Duodenal mucosa (tissue), 2 donors: ENCODE measurements around the gene NCEH1.

ENCODE experiments used
- H3K27ac ChIP-seq: one replicate; pipeline ENCODE4 v1.7.0; 2013; ENCODE audit warnings: low read depth, low read length
- H3K27me3 ChIP-seq, 2 donors: one replicate each; pipeline ENCODE4 v1.7.0; 2013; ENCODE audit warnings: low read length in 2 of 2, control low read depth in 1 of 2; ENCODE audit not compliant: insufficient read depth in 2 of 2, control insufficient read depth in 1 of 2
- H3K36me3 ChIP-seq, 2 donors: one replicate each; pipeline ENCODE4 v1.7.0; 2013; ENCODE audit warnings: low read length in 2 of 2, control low read depth in 1 of 2; ENCODE audit not compliant: insufficient read depth in 2 of 2, control insufficient read depth in 1 of 2
- H3K4me1 ChIP-seq, 2 donors: one replicate each; pipeline ENCODE4 v1.7.0; 2013; ENCODE audit warnings: low read length in 2 of 2, control low read depth in 1 of 2; ENCODE audit not compliant: insufficient read depth in 2 of 2, control insufficient read depth in 1 of 2
- H3K4me3 ChIP-seq, 2 donors: one replicate each; pipeline ENCODE4 v1.7.0; 2013; ENCODE audit warnings: low read length in 2 of 2, low read depth in 1 of 2
- H3K9ac ChIP-seq, 2 donors: one replicate each; pipeline ENCODE4 v1.7.0; 2013; ENCODE audit warnings: low read length in 2 of 2, low read depth in 1 of 2
- H3K9me3 ChIP-seq, 2 donors: one replicate each; pipeline ENCODE4 v1.7.0; 2013; ENCODE audit warnings: low read length in 2 of 2, control low read depth in 1 of 2; ENCODE audit not compliant: control insufficient read depth in 1 of 2

The NCEH1 gene

GRCh38 chr3:172699031-172699430 lies 11.8 kb downstream of the NCEH1 start:
- Histone ChIP-seq H3K27me3 (no peaks in the 10 kb centered on the region), H3K36me3 (no peaks in the 10 kb centered on the region), H3K9ac (no peak overlapping the region), H3K4me3 (no peak overlapping the region), H3K9me3 (no peaks in the 10 kb centered on the region), H3K27ac (no peak overlapping the region), H3K4me1 (peaks cover 6 to 18% of the 10 kb centered on the region in 2 donors)

GRCh38 chr3:172698631-172699030 lies 12.2 kb downstream of the NCEH1 start:
- Histone ChIP-seq H3K4me1 (peaks cover 6 to 18% of the 10 kb centered on the region in 2 donors), H3K36me3 (no peaks in the 10 kb centered on the region), H3K27me3 (no peaks in the 10 kb centered on the region), H3K9me3 (no peaks in the 10 kb centered on the region), H3K4me3 (no peak overlapping the region), H3K9ac (no peak overlapping the region), H3K27ac (no peak overlapping the region)

GRCh38 chr3:172697558-172697957 lies 13.3 kb downstream of the NCEH1 start:
- no peak overlapping the region for H3K27ac ChIP-seq
- H3K4me1 ChIP-seq: peaks cover 6 to 18% of the 10 kb centered on the region in 2 donors

GRCh38 chr3:172696357-172696756 lies 14.5 kb downstream of the NCEH1 start:
- Histone ChIP-seq H3K4me3 (no peak overlapping the region), H3K9ac (no peak overlapping the region), H3K4me1 (peaks cover 3 to 18% of the 10 kb centered on the region in 2 donors), H3K9me3 (no peaks in the 10 kb centered on the region), H3K36me3 (no peaks in the 10 kb centered on the region), H3K27me3 (no peaks in the 10 kb centered on the region), H3K27ac (no peak overlapping the region)

More at GRCh38 chr3:172697558-172697957, 13.3 kb downstream of the NCEH1 start:
- no peak overlapping the region for H3K9ac ChIP-seq
- no peaks in the 10 kb centered on the region for H3K36me3 ChIP-seq
- H3K27me3 ChIP-seq: no peaks in the 10 kb centered on the region
- H3K9me3 ChIP-seq: no peaks in the 10 kb centered on the region
- H3K4me3 ChIP-seq: no peak overlapping the region

- H3K27ac ChIP-seq: no peak overlapping the region
- H3K36me3 ChIP-seq: no peaks in the 10 kb centered on the region
- no peak overlapping the region for H3K9ac ChIP-seq
- no peak overlapping the region for H3K4me3 ChIP-seq
- H3K9me3 ChIP-seq: no peaks in the 10 kb centered on the region
- H3K27me3 ChIP-seq: no peaks in the 10 kb centered on the region
- H3K4me1 ChIP-seq: peaks cover 3 to 18% of the 10 kb centered on the region in 2 donors
Observed at GRCh38 chr3:172694573-172695246, 16.2 kb downstream of the NCEH1 start.

GRCh38 chr3:172692751-172693338 lies 18.0 kb downstream of the NCEH1 start:
- no peak overlapping the region for H3K9ac ChIP-seq
- H3K36me3 ChIP-seq: no peaks in the 10 kb centered on the region
- no peaks in the 10 kb centered on the region for H3K9me3 ChIP-seq
- peaks cover 3 to 14% of the 10 kb centered on the region in 2 donors for H3K4me1 ChIP-seq
- H3K4me3 ChIP-seq: no peak overlapping the region
- no peak overlapping the region for H3K27ac ChIP-seq
- no peaks in the 10 kb centered on the region for H3K27me3 ChIP-seq

GRCh38 chr3:172690936-172691335 lies 19.9 kb downstream of the NCEH1 start:
- Histone ChIP-seq H3K27ac (no peak overlapping the region), H3K27me3 (no peaks in the 10 kb centered on the region), H3K4me1 (peaks cover 3 to 7% of the 10 kb centered on the region in 2 donors), H3K36me3 (no peaks in the 10 kb centered on the region), H3K4me3 (no peak overlapping the region), H3K9ac (no peak overlapping the region), H3K9me3 (no peaks in the 10 kb centered on the region)

- no peaks in the 10 kb centered on the region for H3K27me3 ChIP-seq
- no peaks in the 10 kb centered on the region for H3K36me3 ChIP-seq
- H3K9ac ChIP-seq: no peak overlapping the region
- no peak overlapping the region for H3K27ac ChIP-seq
- H3K4me1 ChIP-seq: peaks cover 0 to 6% of the 10 kb centered on the region in 2 donors
- no peak overlapping the region for H3K4me3 ChIP-seq
- H3K9me3 ChIP-seq: no peaks in the 10 kb centered on the region
Observed at GRCh38 chr3:172688588-172688987, 22.3 kb downstream of the NCEH1 start.

GRCh38 chr3:172687501-172687900 lies 23.4 kb downstream of the NCEH1 start:
- Histone ChIP-seq H3K27ac (no peak overlapping the region), H3K4me1 (peaks cover 0 to 6% of the 10 kb centered on the region in 2 donors), H3K9me3 (no peaks in the 10 kb centered on the region), H3K9ac (no peak overlapping the region), H3K4me3 (no peak overlapping the region), H3K36me3 (no peaks in the 10 kb centered on the region), H3K27me3 (no peaks in the 10 kb centered on the region)

GRCh38 chr3:172685331-172686214 lies 25.3 kb downstream of the NCEH1 start:
- no peak overlapping the region for H3K27ac ChIP-seq
- no peaks in the 10 kb centered on the region for H3K36me3 ChIP-seq

More at GRCh38 chr3:172685331-172686214, 25.3 kb downstream of the NCEH1 start:
- H3K4me1 ChIP-seq: peaks cover 0 to 6% of the 10 kb centered on the region in 2 donors
- H3K4me3 ChIP-seq: no peak overlapping the region
- H3K9ac ChIP-seq: no peak overlapping the region
- H3K27me3 ChIP-seq: no peaks in the 10 kb centered on the region
- H3K9me3 ChIP-seq: no peaks in the 10 kb centered on the region
